ENCODE results near the gene PLEKHM3. TPM values are rescaled to one million over a fixed set of nuclear protein-coding genes. Genes with fewer than 3 reads are reported as not detected.

PLEKHM3 gene
- polyA plus RNA-seq, 1 donor (not counting 4 experiments of a cell fraction or from before 2014, with no cell fraction given) = 2.9 TPM

- dilution Hi-C loops (cut with MboI; ENCODE audit: extremely low pct_ligation_motif_present, low sequenced_read_pairs) = no loop called here
- H3K27me3 ChIP-seq (ENCODE audit: control insufficient read depth, extremely low read depth, insufficient read depth, low read length) = no peaks in the 10 kb centered on the region
- FAIRE-seq = peak; percentile 58
- H3K9ac ChIP-seq (ENCODE audit: control insufficient read depth, extremely low read depth, insufficient read depth, low read length) = no peak overlapping the region
- peak overlapping the region; percentile 73 for H2AFZ ChIP-seq (ENCODE audit: control insufficient read depth, low read length)
- peaks cover 11% of the 10 kb centered on the region for H3K4me1 ChIP-seq (ENCODE audit: control insufficient read depth, extremely low read depth, insufficient read depth, low read length)
- H3K9me3 ChIP-seq (ENCODE audit: control insufficient read depth, low read depth, low read length) = no peaks in the 10 kb centered on the region
- no peak overlapping the region for H3K27ac ChIP-seq (ENCODE audit: control insufficient read depth, insufficient read depth, low read length)
- DNase-seq (ENCODE audit: low read depth, low spot score) = no peak
- no peaks in the 10 kb centered on the region for H3K36me3 ChIP-seq (ENCODE audit: control insufficient read depth in 2 of 2, extremely low read depth in 1 of 2, insufficient read depth in 2 of 2, low read length in 2 of 2)
- peak overlapping the region; percentile 37 for H3K4me2 ChIP-seq (ENCODE audit: control insufficient read depth, extremely low read depth, insufficient read depth, low read depth, low read length)
- H3K79me2 ChIP-seq (ENCODE audit: control insufficient read depth, insufficient read depth, low read length) = no peaks in the 10 kb centered on the region
- H4K20me1 ChIP-seq (ENCODE audit: control insufficient read depth, extremely low read depth, insufficient read depth, low read length) = no peaks in the 10 kb centered on the region
- no peaks in the 10 kb centered on the region for H3K9me1 ChIP-seq (ENCODE audit: control insufficient read depth, extremely low read depth, insufficient read depth, low read length)
- TF ChIP-seq EZH2 (IDR thresholded peaks at IDR 0.05; ENCODE audit: low read length) (no peak), CTCF (optimal IDR thresholded peaks at IDR 0.05 in 1 of 3, IDR thresholded peaks at IDR 0.05 in 1 of 3, conservative IDR thresholded peaks at IDR 0.05 in 1 of 3; ENCODE audit: extremely low read depth in 1 of 3, insufficient read depth in 2 of 3, low read length in 3 of 3) (no peak)
- no peak overlapping the region for H3K4me3 ChIP-seq (ENCODE audit: control insufficient read depth in 2 of 3, extremely low read depth in 1 of 3, insufficient read depth in 2 of 3, low read depth in 1 of 3, low read length in 3 of 3)
Observed at GRCh38 chr2:207784898-207785297, 240.4 kb downstream of the PLEKHM3 start.

GRCh38 chr2:207783514-207783913 is 241.8 kb downstream of the PLEKHM3 start:
- Histone ChIP-seq H3K9me3 (ENCODE audit: control insufficient read depth, low read depth, low read length) (no peaks in the 10 kb centered on the region), H3K79me2 (ENCODE audit: control insufficient read depth, insufficient read depth, low read length) (no peaks in the 10 kb centered on the region), H3K36me3 (ENCODE audit: control insufficient read depth in 2 of 2, extremely low read depth in 1 of 2, insufficient read depth in 2 of 2, low read length in 2 of 2) (no peaks in the 10 kb centered on the region), H3K4me2 (ENCODE audit: control insufficient read depth, extremely low read depth, insufficient read depth, low read depth, low read length) (no peak overlapping the region), H3K4me1 (ENCODE audit: control insufficient read depth, extremely low read depth, insufficient read depth, low read length) (peaks cover 11% of the 10 kb centered on the region), H3K4me3 (ENCODE audit: control insufficient read depth in 2 of 3, extremely low read depth in 1 of 3, insufficient read depth in 2 of 3, low read depth in 1 of 3, low read length in 3 of 3) (no peak overlapping the region), H2AFZ (ENCODE audit: control insufficient read depth, low read length) (no peak overlapping the region), H3K9me1 (ENCODE audit: control insufficient read depth, extremely low read depth, insufficient read depth, low read length) (no peaks in the 10 kb centered on the region), H3K27ac (ENCODE audit: control insufficient read depth, insufficient read depth, low read length) (no peak overlapping the region), H3K9ac (ENCODE audit: control insufficient read depth, extremely low read depth, insufficient read depth, low read length) (no peak overlapping the region), H3K27me3 (ENCODE audit: control insufficient read depth, extremely low read depth, insufficient read depth, low read length) (no peaks in the 10 kb centered on the region), H4K20me1 (ENCODE audit: control insufficient read depth, extremely low read depth, insufficient read depth, low read length) (no peaks in the 10 kb centered on the region)
- FAIRE-seq = no peak
- no peak for TF ChIP-seq CTCF (optimal IDR thresholded peaks at IDR 0.05 in 1 of 3, IDR thresholded peaks at IDR 0.05 in 1 of 3, conservative IDR thresholded peaks at IDR 0.05 in 1 of 3; ENCODE audit: extremely low read depth in 1 of 3, insufficient read depth in 2 of 3, low read length in 3 of 3)
- no peak for TF ChIP-seq EZH2 (IDR thresholded peaks at IDR 0.05; ENCODE audit: low read length)
- DNase-seq (ENCODE audit: low read depth, low spot score) = no peak
- dilution Hi-C loops (cut with MboI; ENCODE audit: extremely low pct_ligation_motif_present, low sequenced_read_pairs) = no loop called here

Measured in keratinocyte (primary cell).